ENCODE measurements around the gene SPEG.

Gene SPEG

GRCh38 chr2:219506153-219506801, 71.6 kb downstream of the SPEG start:
- TF ChIP-seq CTCF (IDR thresholded peaks at IDR 0.05), result no peak

GRCh38 chr2:219506802-219507526, 72.3 kb downstream of the SPEG start:
- no peak for TF ChIP-seq CTCF (IDR thresholded peaks at IDR 0.05)

- TF ChIP-seq CTCF (IDR thresholded peaks at IDR 0.05), result no peak
Observed at GRCh38 chr2:219507581-219508443, 73.2 kb downstream of the SPEG start.

GRCh38 chr2:219508444-219508734, 73.7 kb downstream of the SPEG start:
- no peak for TF ChIP-seq CTCF (IDR thresholded peaks at IDR 0.05)

GRCh38 chr2:219508971-219509779, 74.5 kb downstream of the SPEG start:
- TF ChIP-seq CTCF (IDR thresholded peaks at IDR 0.05), result no peak

- peak; percentile 72 for TF ChIP-seq CTCF (IDR thresholded peaks at IDR 0.05)
Observed at GRCh38 chr2:219509780-219510511, 75.3 kb downstream of the SPEG start.
